Nucleus accumbens (tissue), 56 donors: ENCODE data around the gene GABPA.
"Not testable (repeated sequence)": the region's sequence is repeated elsewhere in the genome, so short reads cannot be mapped to it uniquely, and the experiment has no call there.

Experiments used
- DNase-seq, 56 donors: peaks; one replicate each; lab custom pipeline; 2025; lab: John Stamatoyannopoulos, UW

Gene GABPA

GRCh38 chr21:25735646-25736597 lies 1.1 kb downstream of the GABPA start:
- peak in 30 of 56 donors; percentile 41 to 94 (median 84) for DNase-seq

DNA sequence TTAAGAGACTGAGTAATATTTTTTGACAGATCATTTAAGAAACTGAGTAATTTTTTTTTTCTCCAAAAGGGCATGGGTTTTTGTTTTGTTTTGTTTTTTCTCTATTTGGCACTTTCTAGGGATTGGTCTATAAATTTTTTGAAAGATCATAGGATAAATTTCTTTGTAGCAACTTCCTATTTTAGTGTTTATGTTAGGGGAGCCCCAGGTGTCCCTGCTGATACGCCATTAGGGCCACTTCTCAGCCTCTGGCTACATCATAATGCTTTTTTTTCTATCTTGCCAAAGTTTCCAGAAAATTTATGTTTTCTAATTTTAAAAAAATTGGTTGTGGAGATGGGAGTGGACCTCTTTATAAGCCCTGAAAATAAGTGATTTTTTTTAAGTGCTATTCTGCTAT lies 2.6 kb downstream of the GABPA start:
- no peak for DNase-seq

DNA sequence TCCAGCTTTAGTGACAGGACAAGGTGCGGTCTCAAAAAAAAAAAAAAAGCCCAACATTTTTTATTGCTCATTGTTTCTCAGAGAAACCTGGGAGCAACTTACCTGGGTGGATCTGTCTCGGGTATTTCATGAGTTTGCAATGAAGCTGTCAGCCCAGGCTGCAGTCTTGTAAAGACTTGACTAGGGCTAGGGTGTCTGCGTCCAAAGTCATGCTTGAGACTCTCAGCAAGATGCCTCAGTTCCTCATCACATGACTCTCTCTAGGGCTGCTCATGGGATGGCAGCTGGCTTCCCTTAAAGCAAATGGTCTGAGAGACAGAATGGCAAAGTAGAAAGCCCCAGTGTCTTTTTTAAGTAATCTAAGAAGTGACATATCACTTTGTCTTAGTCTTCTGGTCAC lies 8.1 kb downstream of the GABPA start:
- DNase-seq = no peak

GRCh38 chr21:25744854-25745253 lies 10.1 kb downstream of the GABPA start:
- no peak for DNase-seq

DNA sequence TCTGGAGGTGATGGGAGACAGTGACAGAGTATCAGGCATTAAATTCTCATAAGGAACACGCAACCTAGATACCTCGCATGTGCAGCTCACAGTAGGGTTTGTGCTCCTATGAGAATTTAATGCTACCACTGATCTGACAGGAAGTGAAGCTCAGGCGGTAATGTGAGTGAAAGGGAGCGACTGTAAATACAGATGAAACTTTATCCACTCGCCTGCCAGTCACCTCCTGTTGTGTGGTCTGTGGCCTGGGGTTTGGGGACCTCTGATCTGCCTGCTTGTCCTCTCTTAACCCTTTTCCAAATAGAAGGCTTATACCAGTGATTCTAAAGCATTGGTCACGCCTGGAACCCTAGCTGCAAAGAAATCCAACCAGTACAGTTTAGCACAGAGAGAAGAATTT lies 15.3 kb downstream of the GABPA start:
- DNase-seq = no peak

DNA sequence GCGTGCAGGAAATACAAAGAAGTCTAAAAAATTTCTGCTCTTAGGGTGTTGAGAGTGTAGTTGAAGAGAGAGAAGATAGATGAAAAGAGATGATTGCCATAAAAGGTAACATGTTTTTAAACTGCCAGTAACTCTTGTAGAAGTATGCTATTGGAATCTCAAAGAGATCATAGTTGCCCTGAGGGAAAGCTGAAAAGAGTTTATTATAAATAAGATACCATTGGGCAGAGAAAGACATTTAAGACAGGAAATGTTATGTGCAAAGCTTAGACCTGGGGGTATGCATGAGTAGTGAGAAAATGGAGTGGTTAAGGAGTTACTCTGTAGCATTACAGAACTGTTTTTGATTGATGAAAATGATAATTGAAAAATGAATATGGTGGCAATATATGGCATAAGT lies 17.6 kb downstream of the GABPA start:
- DNase-seq = no peak

DNA sequence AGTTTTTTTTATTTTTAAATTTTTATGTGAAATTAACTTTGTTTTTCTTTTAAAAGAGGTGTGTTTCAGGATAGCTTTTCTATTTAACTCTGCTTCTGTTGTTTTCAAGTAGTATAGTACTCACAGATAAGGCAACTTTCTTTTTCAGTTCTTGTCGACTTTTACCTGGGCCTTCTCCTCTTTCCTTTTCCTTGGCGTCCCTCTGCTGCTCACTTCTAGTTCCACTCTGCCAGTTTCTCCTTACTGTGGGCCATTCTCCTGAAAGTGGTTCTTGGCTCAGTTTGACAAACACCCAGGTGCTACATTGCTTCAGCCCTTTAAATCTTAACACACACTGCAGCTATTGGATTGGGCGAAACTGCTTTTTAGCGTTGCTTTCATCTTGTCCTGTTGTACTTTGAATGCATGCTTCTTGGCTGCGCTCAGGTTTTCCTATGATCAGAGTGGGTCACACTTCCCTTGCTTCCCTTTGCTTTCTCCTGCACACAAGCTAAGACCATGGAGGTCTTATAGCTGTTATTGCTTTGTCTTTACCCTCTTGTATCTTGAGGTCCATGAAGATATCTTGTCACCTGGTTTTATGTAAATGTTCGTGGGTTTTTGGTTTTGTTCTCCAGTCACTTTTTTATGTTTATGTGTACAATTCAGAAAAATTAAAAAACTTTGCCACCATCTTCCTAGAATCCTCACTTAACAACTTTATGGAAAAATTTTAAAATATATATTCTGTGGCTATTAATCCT lies 21.6 kb downstream of the GABPA start:
- DNase-seq = no peak

DNA sequence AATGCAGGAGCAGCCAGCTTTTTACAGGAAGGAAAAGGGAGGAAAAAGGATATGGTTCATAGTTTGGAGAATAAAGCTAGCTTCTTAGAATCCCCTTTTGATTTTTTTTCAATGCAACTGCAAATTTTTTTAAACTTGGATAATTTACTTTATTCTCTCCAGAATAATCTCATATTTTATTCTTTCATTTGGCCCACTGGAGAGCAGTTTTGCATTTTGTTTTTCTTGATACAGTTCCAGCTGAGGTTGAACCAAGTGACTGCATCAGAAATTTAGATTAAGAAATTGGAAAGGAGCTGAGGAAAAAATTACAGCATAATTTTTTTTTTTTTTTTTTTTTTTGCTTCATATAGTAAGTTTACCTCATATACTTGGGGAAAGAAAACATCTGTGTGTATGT lies 22.8 kb downstream of the GABPA start:
- DNase-seq = no peak

- no peak for DNase-seq
These were observed 24.8 kb downstream of the GABPA start for GRCh38 chr21:25759573-25759972.

GRCh38 chr21:25760061-25760460 lies 25.3 kb downstream of the GABPA start:
- DNase-seq = no peak

- DNase-seq = no peak
These were observed 25.9 kb downstream of the GABPA start for GRCh38 chr21:25760677-25761076.

GRCh38 chr21:25764065-25764464 lies 29.3 kb downstream of the GABPA start:
- DNase-seq = no peak

DNA sequence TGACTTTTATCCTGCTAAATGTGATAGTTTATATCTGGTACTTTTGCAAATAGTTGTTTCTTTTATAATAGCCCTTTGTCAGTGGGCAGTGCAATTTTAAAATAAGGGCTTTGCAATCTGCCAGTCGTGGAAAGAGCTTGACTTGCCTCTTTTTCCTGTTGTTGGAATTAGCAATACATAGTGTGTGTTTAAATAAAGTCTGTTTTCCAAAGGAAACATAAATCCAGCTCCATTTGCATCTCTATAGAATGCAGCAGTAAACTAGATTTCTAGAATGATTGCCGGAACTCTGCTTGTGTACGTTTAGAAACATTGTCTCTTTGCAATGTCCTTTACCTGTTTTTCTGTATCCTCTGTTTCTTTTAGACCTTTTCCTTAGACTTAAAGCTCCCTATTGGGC lies 33.1 kb downstream of the GABPA start:
- no peak for DNase-seq

GRCh38 chr21:25772686-25773085 lies 37.9 kb downstream of the GABPA start:
- DNase-seq = no peak

- DNase-seq = no peak
These were observed 41.7 kb downstream of the GABPA start for GRCh38 chr21:25776440-25776839.

GRCh38 chr21:25778126-25778875 lies 43.5 kb downstream of the GABPA start:
- DNase-seq = not testable (repeated sequence)

- peak in 4 of 56 donors; percentile 4 to 18 (median 8) for DNase-seq
These were observed 53.9 kb downstream of the GABPA start for GRCh38 chr21:25788677-25789076.

DNA sequence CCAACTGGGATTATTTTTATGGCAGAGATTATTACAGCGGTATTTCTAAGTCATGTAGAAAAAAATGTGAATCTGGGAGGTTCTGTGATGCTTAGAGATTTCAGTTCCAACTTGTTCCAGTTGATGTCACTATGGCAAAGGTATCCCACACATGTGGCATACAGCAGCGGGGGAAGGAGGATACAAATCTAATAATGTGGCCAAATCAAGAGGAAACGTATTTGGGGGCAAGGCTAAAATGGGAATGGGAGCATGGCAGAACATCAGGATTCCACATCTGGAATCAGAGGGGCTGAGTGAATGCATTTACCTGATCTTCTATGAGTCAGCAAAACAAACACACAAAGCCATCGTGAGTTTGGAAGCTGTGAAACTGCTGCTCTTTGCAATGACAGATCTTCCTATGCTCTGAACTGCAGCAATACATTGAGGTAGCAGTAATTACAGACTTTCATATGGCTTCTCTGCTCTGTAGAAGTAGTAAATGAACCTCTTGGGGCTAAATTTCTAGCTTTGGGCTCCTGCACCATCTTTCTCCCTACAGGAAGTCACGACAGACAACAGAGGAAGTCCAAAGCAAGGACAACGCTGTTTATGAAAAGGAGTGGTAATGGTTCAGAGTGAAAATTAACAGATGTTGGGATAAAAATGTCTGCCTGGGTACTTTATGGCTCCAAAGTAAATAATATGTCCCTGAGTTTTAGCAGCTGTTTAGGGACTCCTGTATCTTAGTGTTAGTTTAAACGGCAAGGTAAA lies 55.5 kb downstream of the GABPA start:
- peak in 27 of 56 donors; percentile 2 to 60 (median 18) for DNase-seq

GRCh38 chr21:25790878-25791204 lies 56.1 kb downstream of the GABPA start:
- DNase-seq = no peak

DNA sequence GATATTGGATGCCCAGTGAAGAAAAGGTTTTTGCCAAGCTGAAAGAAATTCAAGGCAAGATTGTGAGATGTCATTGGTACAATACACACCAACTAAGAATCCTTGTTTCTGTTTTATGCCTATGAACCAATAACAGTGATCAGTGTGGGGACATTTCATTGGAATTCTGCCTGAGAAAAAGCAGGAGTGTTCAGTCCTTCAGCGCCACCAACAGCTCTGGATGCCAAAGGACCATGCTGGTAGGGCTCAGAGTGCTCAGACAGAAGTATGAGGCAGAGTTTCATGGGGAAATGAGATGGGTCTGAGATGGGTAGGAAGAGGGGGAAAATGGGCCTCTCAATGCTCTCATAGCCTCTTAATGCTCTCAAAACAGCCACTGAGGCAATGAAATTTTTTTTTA lies 56.5 kb downstream of the GABPA start:
- no peak for DNase-seq
